ENCODE measurements around the gene APBA2.

The APBA2 gene

GRCh38 chr15:29130951-29131839, 245.4 kb downstream of the APBA2 start:
- no peaks in the 10 kb centered on the region for H3K4me1 ChIP-seq (ENCODE audit: control insufficient read depth, insufficient read depth, low read length)
- H3K36me3 ChIP-seq (ENCODE audit: control insufficient read depth in 2 of 2, insufficient read depth in 2 of 2, low read length in 2 of 2) = no peaks in the 10 kb centered on the region
- H3K9me3 ChIP-seq (ENCODE audit: control insufficient read depth in 2 of 2, low read length in 2 of 2) = no peaks in the 10 kb centered on the region
- H3K27me3 ChIP-seq (ENCODE audit: control insufficient read depth in 1 of 2, insufficient read depth in 2 of 2, low read length in 2 of 2) = no peaks in the 10 kb centered on the region
- no peak overlapping the region for H3K27ac ChIP-seq (ENCODE audit: low read length)
- no peak overlapping the region for H3K9ac ChIP-seq (ENCODE audit: low read length in 2 of 2)
- no peak overlapping the region for H3K4me3 ChIP-seq (ENCODE audit: low read length in 2 of 2)

- Histone ChIP-seq H3K9me3 (ENCODE audit: control insufficient read depth in 2 of 2, low read length in 2 of 2) (no peaks in the 10 kb centered on the region), H3K9ac (ENCODE audit: low read length in 2 of 2) (no peak overlapping the region), H3K27me3 (ENCODE audit: control insufficient read depth in 1 of 2, insufficient read depth in 2 of 2, low read length in 2 of 2) (no peaks in the 10 kb centered on the region), H3K4me3 (ENCODE audit: low read length in 2 of 2) (no peak overlapping the region), H3K36me3 (ENCODE audit: control insufficient read depth in 2 of 2, insufficient read depth in 2 of 2, low read length in 2 of 2) (no peaks in the 10 kb centered on the region), H3K27ac (ENCODE audit: low read length) (no peak overlapping the region), H3K4me1 (ENCODE audit: control insufficient read depth, insufficient read depth, low read length) (no peaks in the 10 kb centered on the region)
These were observed 246.2 kb downstream of the APBA2 start for GRCh38 chr15:29131840-29132420.

GRCh38 chr15:29132735-29133181, 247.0 kb downstream of the APBA2 start:
- H3K27ac ChIP-seq (ENCODE audit: low read length) = no peak overlapping the region
- no peak overlapping the region for H3K9ac ChIP-seq (ENCODE audit: low read length in 2 of 2)
- no peak overlapping the region for H3K4me3 ChIP-seq (ENCODE audit: low read length in 2 of 2)
- H3K36me3 ChIP-seq (ENCODE audit: control insufficient read depth in 2 of 2, insufficient read depth in 2 of 2, low read length in 2 of 2) = no peaks in the 10 kb centered on the region
- no peaks in the 10 kb centered on the region for H3K27me3 ChIP-seq (ENCODE audit: control insufficient read depth in 1 of 2, insufficient read depth in 2 of 2, low read length in 2 of 2)
- H3K9me3 ChIP-seq (ENCODE audit: control insufficient read depth in 2 of 2, low read length in 2 of 2) = no peaks in the 10 kb centered on the region
- H3K4me1 ChIP-seq (ENCODE audit: control insufficient read depth, insufficient read depth, low read length) = no peaks in the 10 kb centered on the region

- Histone ChIP-seq H3K9me3 (ENCODE audit: control insufficient read depth in 2 of 2, low read length in 2 of 2) (no peaks in the 10 kb centered on the region), H3K36me3 (ENCODE audit: control insufficient read depth in 2 of 2, insufficient read depth in 2 of 2, low read length in 2 of 2) (no peaks in the 10 kb centered on the region), H3K4me3 (ENCODE audit: low read length in 2 of 2) (no peak overlapping the region), H3K27me3 (ENCODE audit: control insufficient read depth in 1 of 2, insufficient read depth in 2 of 2, low read length in 2 of 2) (no peaks in the 10 kb centered on the region), H3K9ac (ENCODE audit: low read length in 2 of 2) (no peak overlapping the region), H3K27ac (ENCODE audit: low read length) (no peak overlapping the region), H3K4me1 (ENCODE audit: control insufficient read depth, insufficient read depth, low read length) (no peaks in the 10 kb centered on the region)
These were observed 247.5 kb downstream of the APBA2 start for GRCh38 chr15:29133321-29133720.

GRCh38 chr15:29133791-29134190, 248.0 kb downstream of the APBA2 start:
- Histone ChIP-seq H3K4me1 (ENCODE audit: control insufficient read depth, insufficient read depth, low read length) (no peaks in the 10 kb centered on the region), H3K27me3 (ENCODE audit: control insufficient read depth in 1 of 2, insufficient read depth in 2 of 2, low read length in 2 of 2) (no peaks in the 10 kb centered on the region), H3K9me3 (ENCODE audit: control insufficient read depth in 2 of 2, low read length in 2 of 2) (no peaks in the 10 kb centered on the region), H3K36me3 (ENCODE audit: control insufficient read depth in 2 of 2, insufficient read depth in 2 of 2, low read length in 2 of 2) (no peaks in the 10 kb centered on the region), H3K4me3 (ENCODE audit: low read length in 2 of 2) (no peak overlapping the region), H3K27ac (ENCODE audit: low read length) (no peak overlapping the region), H3K9ac (ENCODE audit: low read length in 2 of 2) (no peak overlapping the region)

- Histone ChIP-seq H3K9me3 (ENCODE audit: control insufficient read depth in 2 of 2, low read length in 2 of 2) (no peaks in the 10 kb centered on the region), H3K27ac (ENCODE audit: low read length) (no peak overlapping the region), H3K36me3 (ENCODE audit: control insufficient read depth in 2 of 2, insufficient read depth in 2 of 2, low read length in 2 of 2) (no peaks in the 10 kb centered on the region), H3K4me3 (ENCODE audit: low read length in 2 of 2) (no peak overlapping the region), H3K27me3 (ENCODE audit: control insufficient read depth in 1 of 2, insufficient read depth in 2 of 2, low read length in 2 of 2) (no peaks in the 10 kb centered on the region), H3K4me1 (ENCODE audit: control insufficient read depth, insufficient read depth, low read length) (no peaks in the 10 kb centered on the region), H3K9ac (ENCODE audit: low read length in 2 of 2) (no peak overlapping the region)
These were observed 248.5 kb downstream of the APBA2 start for GRCh38 chr15:29134239-29134638.

GRCh38 chr15:29134641-29135308, 249.0 kb downstream of the APBA2 start:
- H3K9me3 ChIP-seq (ENCODE audit: control insufficient read depth in 2 of 2, low read length in 2 of 2) = no peaks in the 10 kb centered on the region
- no peaks in the 10 kb centered on the region for H3K27me3 ChIP-seq (ENCODE audit: control insufficient read depth in 1 of 2, insufficient read depth in 2 of 2, low read length in 2 of 2)
- H3K4me1 ChIP-seq (ENCODE audit: control insufficient read depth, insufficient read depth, low read length) = peaks cover 2% of the 10 kb centered on the region
- H3K4me3 ChIP-seq (ENCODE audit: low read length in 2 of 2) = no peak overlapping the region
- no peak overlapping the region for H3K9ac ChIP-seq (ENCODE audit: low read length in 2 of 2)
- H3K27ac ChIP-seq (ENCODE audit: low read length) = no peak overlapping the region
- H3K36me3 ChIP-seq (ENCODE audit: control insufficient read depth in 2 of 2, insufficient read depth in 2 of 2, low read length in 2 of 2) = no peaks in the 10 kb centered on the region

GRCh38 chr15:29135309-29135657, 249.5 kb downstream of the APBA2 start:
- peaks cover 5% of the 10 kb centered on the region for H3K4me1 ChIP-seq (ENCODE audit: control insufficient read depth, insufficient read depth, low read length)
- no peaks in the 10 kb centered on the region for H3K36me3 ChIP-seq (ENCODE audit: control insufficient read depth in 2 of 2, insufficient read depth in 2 of 2, low read length in 2 of 2)
- no peak overlapping the region for H3K27ac ChIP-seq (ENCODE audit: low read length)
- H3K9me3 ChIP-seq (ENCODE audit: control insufficient read depth in 2 of 2, low read length in 2 of 2) = no peaks in the 10 kb centered on the region
- H3K4me3 ChIP-seq (ENCODE audit: low read length in 2 of 2) = no peak overlapping the region
- H3K27me3 ChIP-seq (ENCODE audit: control insufficient read depth in 1 of 2, insufficient read depth in 2 of 2, low read length in 2 of 2) = no peaks in the 10 kb centered on the region
- H3K9ac ChIP-seq (ENCODE audit: low read length in 2 of 2) = no peak overlapping the region

- Histone ChIP-seq H3K27ac (ENCODE audit: low read length) (no peak overlapping the region), H3K9ac (ENCODE audit: low read length in 2 of 2) (no peak overlapping the region), H3K4me1 (ENCODE audit: control insufficient read depth, insufficient read depth, low read length) (peaks cover 5% of the 10 kb centered on the region), H3K4me3 (ENCODE audit: low read length in 2 of 2) (no peak overlapping the region), H3K36me3 (ENCODE audit: control insufficient read depth in 2 of 2, insufficient read depth in 2 of 2, low read length in 2 of 2) (no peaks in the 10 kb centered on the region), H3K9me3 (ENCODE audit: control insufficient read depth in 2 of 2, low read length in 2 of 2) (no peaks in the 10 kb centered on the region), H3K27me3 (ENCODE audit: control insufficient read depth in 1 of 2, insufficient read depth in 2 of 2, low read length in 2 of 2) (no peaks in the 10 kb centered on the region)
These were observed 250.2 kb downstream of the APBA2 start for GRCh38 chr15:29135702-29136646.

GRCh38 chr15:29138260-29138659, 252.5 kb downstream of the APBA2 start:
- Histone ChIP-seq H3K36me3 (ENCODE audit: control insufficient read depth in 2 of 2, insufficient read depth in 2 of 2, low read length in 2 of 2) (no peaks in the 10 kb centered on the region), H3K9me3 (ENCODE audit: control insufficient read depth in 2 of 2, low read length in 2 of 2) (no peaks in the 10 kb centered on the region), H3K9ac (ENCODE audit: low read length in 2 of 2) (no peak overlapping the region), H3K4me1 (ENCODE audit: control insufficient read depth, insufficient read depth, low read length) (peaks cover 5% of the 10 kb centered on the region), H3K27ac (ENCODE audit: low read length) (no peak overlapping the region), H3K4me3 (ENCODE audit: low read length in 2 of 2) (no peak overlapping the region), H3K27me3 (ENCODE audit: control insufficient read depth in 1 of 2, insufficient read depth in 2 of 2, low read length in 2 of 2) (no peaks in the 10 kb centered on the region)
